ENCODE measurements around the gene CDR2.
"Not testable (repeated sequence)": the region's sequence is repeated elsewhere in the genome, so short reads cannot be mapped to it uniquely, and the experiment has no call there.

Gene CDR2

GRCh38 chr16:22352723-22353122 lies 21.7 kb downstream of the CDR2 start:
- TF ChIP-seq GATA1 (IDR thresholded peaks at IDR 0.05; ENCODE audit: low read depth, low read length), result no peak
- no peak for DNase-seq

- no peak for DNase-seq
- TF ChIP-seq GATA1 (IDR thresholded peaks at IDR 0.05; ENCODE audit: low read depth, low read length) (no peak), POLR2A (IDR thresholded peaks at IDR 0.05; ENCODE audit: low read length) (no peak)
Measured at GRCh38 chr16:22352140-22352539, 22.3 kb downstream of the CDR2 start.

GRCh38 chr16:22351017-22351416 lies 23.4 kb downstream of the CDR2 start:
- DNase-seq, result not testable (repeated sequence)

GRCh38 chr16:22348291-22348690 lies 26.1 kb downstream of the CDR2 start:
- DNase-seq, result no peak
- no peak for TF ChIP-seq GATA1 (IDR thresholded peaks at IDR 0.05; ENCODE audit: low read depth, low read length)
- no peak for TF ChIP-seq POLR2A (IDR thresholded peaks at IDR 0.05; ENCODE audit: low read length)

- TF ChIP-seq GATA1 (IDR thresholded peaks at IDR 0.05; ENCODE audit: low read depth, low read length) (no peak), POLR2A (IDR thresholded peaks at IDR 0.05; ENCODE audit: low read length) (no peak)
Measured at GRCh38 chr16:22347100-22347820, 27.2 kb downstream of the CDR2 start.

GRCh38 chr16:22346483-22346882 lies 27.9 kb downstream of the CDR2 start:
- TF ChIP-seq GATA1 (IDR thresholded peaks at IDR 0.05; ENCODE audit: low read depth, low read length) (no peak), POLR2A (IDR thresholded peaks at IDR 0.05; ENCODE audit: low read length) (no peak)
- DNase-seq, result no peak

More at GRCh38 chr16:22347100-22347820, 27.2 kb downstream of the CDR2 start:
- DNase-seq, result no peak

GRCh38 chr16:22342082-22342481 lies 32.3 kb downstream of the CDR2 start:
- no peak for DNase-seq
- TF ChIP-seq GATA1 (IDR thresholded peaks at IDR 0.05; ENCODE audit: low read depth, low read length) (no peak), POLR2A (IDR thresholded peaks at IDR 0.05; ENCODE audit: low read length) (no peak)

- TF ChIP-seq POLR2A (IDR thresholded peaks at IDR 0.05; ENCODE audit: low read length) (no peak), GATA1 (IDR thresholded peaks at IDR 0.05; ENCODE audit: low read depth, low read length) (no peak)
- DNase-seq, result no peak
Measured at GRCh38 chr16:22340945-22341344, 33.5 kb downstream of the CDR2 start.

- no peak for DNase-seq
- TF ChIP-seq GATA1 (IDR thresholded peaks at IDR 0.05; ENCODE audit: low read depth, low read length) (no peak), POLR2A (IDR thresholded peaks at IDR 0.05; ENCODE audit: low read length) (no peak)
Measured at GRCh38 chr16:22337849-22338635, 36.4 kb downstream of the CDR2 start.

GRCh38 chr16:22337045-22337444 lies 37.4 kb downstream of the CDR2 start:
- DNase-seq, result no peak
- TF ChIP-seq GATA1 (IDR thresholded peaks at IDR 0.05; ENCODE audit: low read depth, low read length) (no peak), POLR2A (IDR thresholded peaks at IDR 0.05; ENCODE audit: low read length) (no peak)

GRCh38 chr16:22336581-22336980 lies 37.8 kb downstream of the CDR2 start:
- TF ChIP-seq POLR2A (IDR thresholded peaks at IDR 0.05; ENCODE audit: low read length), result no peak
- no peak for TF ChIP-seq GATA1 (IDR thresholded peaks at IDR 0.05; ENCODE audit: low read depth, low read length)
- no peak for DNase-seq

GRCh38 chr16:22335668-22336246 lies 38.7 kb downstream of the CDR2 start:
- TF ChIP-seq POLR2A (IDR thresholded peaks at IDR 0.05; ENCODE audit: low read length) (no peak), GATA1 (IDR thresholded peaks at IDR 0.05; ENCODE audit: low read depth, low read length) (no peak)
- DNase-seq, result no peak

GRCh38 chr16:22333457-22333994 lies 40.9 kb downstream of the CDR2 start:
- no peak for TF ChIP-seq POLR2A (IDR thresholded peaks at IDR 0.05; ENCODE audit: low read length)
- no peak for TF ChIP-seq GATA1 (IDR thresholded peaks at IDR 0.05; ENCODE audit: low read depth, low read length)
- DNase-seq, result no peak

- no peak for DNase-seq
Measured at GRCh38 chr16:22330326-22330725, 44.1 kb downstream of the CDR2 start.

More at GRCh38 chr16:22330326-22330725, 44.1 kb downstream of the CDR2 start:
- no peak for TF ChIP-seq POLR2A (IDR thresholded peaks at IDR 0.05; ENCODE audit: low read length)
- TF ChIP-seq GATA1 (IDR thresholded peaks at IDR 0.05; ENCODE audit: low read depth, low read length), result no peak
